NOMO-1 (cell line): Measurements from ENCODE around the gene LSMEM2.
"Not testable (repeated sequence)": the region's sequence is repeated elsewhere in the genome, so short reads cannot be mapped to it uniquely, and the experiment has no call there.

ENCODE experiments used
- DNase-seq, 2 experiments: peaks; one replicate each; lab custom pipeline; 2025; ENCODE audit not compliant: unreplicated experiment in 2 of 2; lab: John Stamatoyannopoulos, UW

The LSMEM2 gene

DNA sequence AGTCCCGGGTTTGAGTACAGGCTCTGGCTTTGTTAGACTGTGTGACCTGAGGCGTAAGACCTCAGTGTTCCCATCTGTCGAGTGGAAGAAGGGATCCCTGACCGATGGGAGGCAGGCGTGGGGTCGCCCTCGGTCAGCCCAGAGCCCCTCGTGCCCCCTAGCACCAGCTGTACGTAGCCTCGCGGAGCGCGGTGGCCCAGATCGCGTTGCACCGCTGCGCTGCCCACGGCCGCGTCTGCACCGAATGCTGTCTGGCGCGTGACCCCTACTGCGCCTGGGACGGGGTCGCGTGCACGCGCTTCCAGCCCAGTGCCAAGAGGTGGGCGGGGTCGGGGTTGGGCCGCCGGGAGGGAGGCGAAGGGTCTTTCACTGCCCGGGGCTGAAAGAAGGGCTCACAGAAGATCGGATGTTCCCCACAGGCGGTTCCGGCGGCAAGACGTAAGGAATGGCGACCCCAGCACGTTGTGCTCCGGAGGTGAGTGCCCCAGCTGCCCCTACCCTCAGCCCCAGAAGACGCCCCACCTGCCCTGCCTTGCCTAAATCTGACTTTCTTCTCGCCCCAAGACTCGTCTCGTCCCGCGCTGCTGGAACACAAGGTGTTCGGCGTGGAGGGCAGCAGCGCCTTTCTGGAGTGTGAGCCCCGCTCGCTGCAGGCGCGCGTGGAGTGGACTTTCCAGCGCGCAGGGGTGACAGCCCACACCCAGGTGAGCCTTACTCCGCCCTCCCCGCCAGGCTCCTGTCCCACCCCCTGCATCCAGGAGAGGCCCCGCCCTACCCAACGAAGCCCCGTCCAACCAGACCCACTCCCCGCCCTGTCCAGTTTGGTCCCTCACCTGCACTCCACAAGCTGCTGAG lies 3.5 kb upstream of the LSMEM2 start:
- no peak for DNase-seq

DNA sequence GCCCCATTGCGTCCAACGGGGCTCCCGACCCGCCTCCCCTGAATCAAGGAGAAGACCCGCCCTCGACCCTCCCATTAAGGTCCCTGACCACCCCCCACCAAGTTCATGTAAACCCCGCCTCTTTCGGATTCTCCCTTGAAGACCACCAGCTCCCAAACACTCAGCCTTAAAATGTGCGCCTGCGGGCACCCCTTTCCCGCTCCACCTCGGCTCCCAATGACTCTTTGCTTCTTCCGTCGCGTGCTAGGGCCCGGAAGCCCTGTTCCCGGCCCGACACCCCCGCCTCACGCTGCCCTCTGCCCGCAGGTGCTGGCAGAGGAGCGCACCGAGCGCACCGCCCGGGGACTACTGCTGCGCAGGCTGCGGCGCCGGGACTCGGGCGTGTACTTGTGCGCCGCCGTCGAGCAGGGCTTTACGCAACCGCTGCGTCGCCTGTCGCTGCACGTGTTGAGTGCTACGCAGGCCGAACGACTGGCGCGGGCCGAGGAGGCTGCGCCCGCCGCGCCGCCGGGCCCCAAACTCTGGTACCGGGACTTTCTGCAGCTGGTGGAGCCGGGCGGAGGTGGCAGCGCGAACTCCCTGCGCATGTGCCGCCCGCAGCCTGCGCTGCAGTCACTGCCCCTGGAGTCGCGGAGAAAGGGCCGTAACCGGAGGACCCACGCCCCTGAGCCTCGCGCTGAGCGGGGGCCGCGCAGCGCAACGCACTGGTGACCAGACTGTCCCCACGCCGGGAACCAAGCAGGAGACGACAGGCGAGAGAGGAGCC lies 2.7 kb upstream of the LSMEM2 start:
- no peak for DNase-seq

DNA sequence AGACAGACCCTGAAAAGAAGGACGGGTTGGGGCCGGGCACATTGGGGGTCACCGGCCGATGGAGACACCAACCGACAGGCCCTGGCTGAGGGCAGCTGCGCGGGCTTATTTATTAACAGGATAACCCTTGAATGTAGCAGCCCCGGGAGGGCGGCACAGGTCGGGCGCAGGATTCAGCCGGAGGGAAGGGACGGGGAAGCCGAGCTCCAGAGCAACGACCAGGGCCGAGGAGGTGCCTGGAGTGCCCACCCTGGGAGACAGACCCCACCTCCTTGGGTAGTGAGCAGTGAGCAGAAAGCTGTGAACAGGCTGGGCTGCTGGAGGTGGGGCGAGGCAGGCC lies 2.2 kb upstream of the LSMEM2 start:
- no peak for DNase-seq

DNA sequence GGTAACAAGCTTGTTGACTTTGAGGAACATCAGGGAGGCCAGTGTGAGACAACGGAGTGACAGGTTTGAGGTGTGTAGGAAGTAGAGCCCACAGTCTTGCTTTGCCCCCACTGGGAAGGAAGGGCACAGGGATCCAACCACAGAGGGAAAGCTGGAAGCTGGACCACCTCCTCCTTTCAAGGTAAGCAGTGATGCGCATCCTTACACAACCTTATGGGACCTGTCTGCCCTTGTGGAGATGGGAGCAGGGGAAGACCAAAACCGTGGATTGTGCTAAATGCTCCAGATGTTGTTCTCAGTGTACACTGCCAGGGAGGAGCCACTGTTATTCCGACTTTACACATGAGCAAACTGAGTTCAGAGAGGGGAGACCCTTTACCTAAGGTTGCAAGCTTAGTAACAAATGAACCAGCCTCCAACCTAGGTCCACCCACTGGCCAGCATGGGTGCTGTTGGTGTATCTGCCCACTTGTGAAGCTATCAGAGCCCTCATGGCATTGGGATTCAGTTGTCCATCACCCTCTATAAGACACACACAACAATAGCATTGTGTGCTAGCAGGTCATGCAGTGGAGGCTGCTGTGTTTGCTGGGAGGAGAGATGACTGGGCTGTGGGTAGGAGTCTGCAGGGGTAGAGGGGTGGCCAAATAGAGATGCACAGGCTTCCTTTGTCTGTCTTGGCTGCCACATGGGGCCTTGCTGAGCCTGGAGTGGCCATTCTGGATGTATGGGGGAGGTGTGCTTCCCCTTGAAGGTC lies 586 bp upstream of the LSMEM2 start:
- no peak for DNase-seq

DNA sequence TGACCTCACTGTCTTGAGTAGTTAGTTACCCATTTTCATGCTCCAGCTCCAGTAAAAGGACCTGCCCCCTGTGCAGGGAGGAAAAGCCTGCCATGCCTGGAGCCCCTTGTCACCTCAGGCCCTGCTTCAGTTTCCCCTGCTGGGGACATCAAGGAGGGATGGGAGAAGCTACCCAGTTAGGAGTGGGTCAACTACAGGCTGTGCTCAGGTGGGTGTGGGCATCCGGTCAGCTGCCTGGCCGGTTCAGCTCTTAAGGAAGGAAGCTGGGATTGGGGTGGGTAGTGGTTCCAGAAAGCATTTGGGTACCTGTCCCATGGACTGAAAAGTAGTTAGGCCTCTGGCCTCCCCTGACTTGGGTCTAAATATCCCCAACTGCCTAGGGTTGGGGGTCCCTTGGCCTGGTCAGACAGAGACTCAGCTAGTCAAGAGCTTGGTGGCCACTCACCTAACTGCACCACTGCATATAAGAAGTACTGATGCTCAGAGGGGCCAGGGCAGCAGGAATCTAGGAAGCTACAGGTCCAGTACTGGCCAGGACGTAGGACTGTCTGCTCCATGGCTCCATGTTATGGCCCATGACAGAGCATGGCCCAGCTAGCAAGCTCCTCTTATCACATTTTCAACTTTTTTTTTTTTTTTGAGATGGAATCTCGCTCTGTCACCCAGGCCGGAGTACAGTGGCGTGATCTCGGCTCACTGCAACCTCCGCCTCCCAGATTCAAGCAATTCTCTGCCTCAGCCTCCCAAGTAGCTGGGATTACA lies 549 bp downstream of the LSMEM2 start:
- DNase-seq, result no peak

DNA sequence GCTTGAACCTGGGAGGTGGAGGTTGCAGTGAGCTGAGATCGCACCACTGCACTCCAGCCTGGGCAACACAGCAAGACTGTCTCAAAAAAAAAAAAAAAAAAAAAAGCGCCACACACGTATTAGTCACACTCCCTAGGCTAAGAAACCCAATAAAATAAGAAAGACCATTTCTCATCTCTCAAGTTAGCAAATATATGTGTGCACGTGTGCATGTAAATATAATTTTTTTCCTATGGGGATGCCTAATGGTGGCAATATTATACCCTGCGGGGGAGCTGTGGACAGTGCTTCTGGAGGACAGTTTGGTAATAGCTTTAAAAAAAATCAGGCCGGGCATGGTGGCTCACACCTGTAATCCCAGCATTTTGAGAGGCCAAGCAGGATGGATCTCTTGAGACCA lies 5.2 kb downstream of the LSMEM2 start:
- not testable (repeated sequence) for DNase-seq

DNA sequence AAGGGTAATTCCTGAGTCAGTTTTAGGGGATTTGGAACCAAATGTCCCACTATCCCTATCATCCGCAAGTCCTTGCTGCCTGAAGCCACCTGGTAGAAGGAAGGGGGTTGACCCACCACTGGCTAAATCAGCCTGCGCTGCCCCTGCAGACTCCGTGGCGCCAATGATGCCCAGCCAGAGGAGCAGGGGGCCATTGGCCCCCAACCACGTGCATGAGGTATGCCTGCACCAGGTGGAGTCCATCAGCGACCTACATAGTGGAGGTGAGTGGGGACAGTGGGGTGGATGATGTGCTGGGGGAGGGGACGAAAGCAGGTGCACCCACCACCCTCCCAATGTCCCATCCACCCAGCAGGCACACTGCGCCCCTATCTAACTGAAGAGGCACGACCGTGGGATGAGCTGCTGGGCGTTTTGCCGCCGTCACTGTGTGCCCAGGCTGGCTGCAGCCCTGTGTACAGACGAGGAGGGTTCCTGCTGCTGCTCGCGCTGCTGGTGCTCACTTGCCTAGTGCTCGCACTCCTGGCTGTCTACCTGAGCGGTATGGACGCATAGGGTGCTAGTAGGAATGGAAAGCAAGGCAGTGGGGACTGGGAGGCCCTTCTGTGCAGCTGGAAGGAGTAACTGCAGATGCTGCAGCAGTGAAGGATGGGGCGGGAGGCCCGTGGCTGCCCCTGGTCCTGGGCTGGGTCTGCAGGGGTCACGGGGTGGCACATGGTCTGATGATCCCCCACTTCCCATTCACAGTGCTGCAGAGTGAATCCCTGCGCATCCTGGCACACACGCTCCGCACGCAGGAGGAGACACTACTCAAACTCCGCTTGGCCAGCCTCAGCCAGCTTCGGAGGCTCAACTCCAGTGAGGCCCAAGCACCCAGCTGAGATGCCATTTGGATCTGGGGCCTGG lies 7.7 kb downstream of the LSMEM2 start:
- DNase-seq, result no peak

DNA sequence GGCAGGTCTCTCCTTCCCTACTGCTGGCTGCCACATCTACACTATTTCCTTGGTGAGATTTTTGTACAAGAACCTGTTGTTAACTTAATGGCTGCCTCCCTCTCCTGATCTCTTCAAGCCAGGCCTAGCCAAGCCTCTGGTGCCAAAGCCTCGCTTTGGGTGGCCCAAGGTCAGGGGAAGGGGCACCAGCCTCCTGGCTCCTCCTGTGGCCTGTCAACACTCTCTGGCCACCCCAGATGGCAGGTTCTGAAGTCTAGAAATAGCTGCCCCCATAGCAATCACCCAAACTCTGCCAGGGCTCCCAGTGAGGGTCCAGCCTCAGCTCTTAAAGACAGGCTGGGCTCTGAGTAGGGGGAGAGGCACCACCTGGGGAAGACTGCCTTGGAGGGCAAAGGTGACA lies 8.4 kb downstream of the LSMEM2 start:
- no peak for DNase-seq

DNA sequence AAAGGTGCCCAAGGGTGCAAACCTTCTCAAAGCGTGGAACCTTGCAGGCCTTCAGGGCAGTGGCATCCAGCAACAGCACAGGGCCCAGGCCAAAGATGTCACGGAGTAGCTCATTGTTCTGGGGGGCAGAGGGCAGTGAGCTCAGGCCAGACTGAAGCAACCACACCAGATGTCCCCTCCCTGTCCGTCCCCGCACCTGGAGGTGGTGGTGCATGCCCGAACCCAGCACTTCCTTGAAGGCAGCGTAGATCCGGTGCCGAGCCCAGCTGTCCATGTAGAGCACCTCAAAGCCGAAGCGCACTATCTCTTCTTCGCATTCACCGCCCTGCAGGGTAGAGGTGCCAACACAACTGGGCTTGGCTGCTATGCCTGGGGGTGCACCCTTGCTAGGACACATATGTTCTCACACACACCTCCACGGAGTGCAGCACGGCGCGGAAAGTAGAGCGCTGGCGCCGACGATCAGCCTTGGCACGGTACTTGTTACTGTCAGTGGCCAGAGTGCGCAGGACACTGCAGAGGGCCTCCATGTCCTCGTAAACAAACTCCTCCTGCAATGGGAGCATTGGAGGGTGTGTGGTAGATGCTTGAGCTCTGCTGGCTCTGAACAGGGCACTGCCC lies 9.6 kb downstream of the LSMEM2 start:
- DNase-seq, result no peak

DNA sequence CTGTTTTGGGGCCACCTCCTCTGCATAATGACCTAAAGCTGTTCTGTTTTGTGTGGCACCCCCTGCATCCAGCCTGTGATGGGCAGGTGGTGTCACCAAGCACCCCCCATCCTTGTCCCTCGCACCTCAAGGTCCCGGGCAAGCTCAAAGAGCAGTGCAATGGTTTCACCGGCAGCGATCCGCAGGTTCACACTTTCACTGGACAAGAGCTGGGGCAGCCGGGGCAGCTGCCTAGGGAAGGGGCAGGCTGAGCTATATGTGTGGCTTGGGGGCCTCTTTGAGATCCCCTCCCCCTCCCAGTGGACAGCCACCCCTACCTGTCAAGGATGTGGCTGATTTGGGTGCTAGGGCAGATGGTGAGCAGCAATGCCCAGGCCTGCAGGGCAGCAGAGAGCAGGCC lies 10.2 kb downstream of the LSMEM2 start:
- DNase-seq, result no peak

DNA sequence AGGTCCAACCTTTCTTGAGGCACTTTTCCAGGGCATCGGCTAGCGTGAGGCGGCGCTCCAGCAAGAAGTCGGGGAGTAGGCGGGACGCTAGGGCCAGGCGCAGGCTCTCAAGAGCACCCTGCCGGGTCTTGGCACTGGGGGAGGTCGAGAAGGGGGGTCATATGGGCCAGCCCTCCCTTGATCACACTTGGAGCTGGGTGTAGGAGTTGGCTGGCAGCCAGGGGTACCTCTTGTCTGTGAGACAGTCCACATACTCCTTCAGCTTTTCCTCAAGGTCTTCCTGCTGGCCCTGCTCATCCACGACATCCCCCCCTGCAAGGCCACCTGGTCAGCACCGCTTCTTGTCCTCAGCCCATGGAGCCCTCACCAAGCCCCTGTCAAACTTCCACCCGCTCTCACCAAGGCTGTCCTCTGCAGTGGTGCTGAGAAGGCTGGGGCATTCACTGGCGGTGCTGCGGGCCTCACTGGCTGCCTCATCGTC lies 11.3 kb downstream of the LSMEM2 start:
- DNase-seq, result no peak

DNA sequence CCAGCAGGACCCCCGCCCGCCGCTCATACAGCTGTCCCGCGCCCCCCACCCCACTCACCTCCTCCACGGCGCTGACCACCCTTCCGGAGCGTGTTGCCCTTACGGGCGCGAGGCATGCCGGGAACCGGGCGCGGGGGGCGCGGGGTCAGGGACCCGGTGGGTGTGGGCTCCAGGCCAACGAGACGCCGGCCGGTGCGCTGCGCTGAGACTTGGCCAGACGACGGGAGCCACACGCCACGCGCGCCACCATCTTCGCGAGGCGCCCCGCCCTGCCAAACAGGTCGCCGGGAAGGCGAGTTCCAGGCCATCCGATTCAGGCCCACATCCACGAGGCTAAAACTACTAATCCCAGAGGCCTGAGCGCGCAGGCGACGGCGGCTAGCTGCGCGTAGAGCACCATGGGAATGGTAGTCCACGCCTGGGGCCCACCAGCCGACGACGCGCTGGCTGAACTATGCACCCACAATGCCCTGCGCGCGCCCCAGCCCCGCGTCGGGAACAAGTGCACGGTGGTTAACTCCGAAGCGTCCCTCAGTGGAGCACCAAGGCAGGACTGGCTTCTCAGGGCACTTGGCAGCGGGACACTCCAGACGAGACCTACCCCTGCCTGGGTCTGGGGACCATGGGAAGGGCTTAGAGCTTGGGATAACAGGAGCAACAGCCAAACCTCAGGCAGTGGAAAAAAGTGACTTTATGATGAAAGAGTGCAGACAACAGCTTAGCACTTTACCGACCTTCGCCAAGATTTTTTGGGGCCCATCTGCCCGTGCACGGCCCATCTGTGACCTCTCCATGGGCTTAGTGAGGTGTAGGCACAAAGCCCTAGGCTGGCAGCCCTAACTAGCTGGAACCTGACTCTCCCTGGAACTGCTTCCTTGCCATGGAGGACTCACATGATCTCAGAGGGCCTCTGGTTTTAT lies 13.5 kb downstream of the LSMEM2 start, which contains the start of gene IFRD2:
TSS of gene IFRD2 (minus strand) at position 271 of the 920 bp plus-strand sequence. CDS start at position 116, 155 bp downstream.
- DNase-seq, result peak; percentile 98 to 99

DNA sequence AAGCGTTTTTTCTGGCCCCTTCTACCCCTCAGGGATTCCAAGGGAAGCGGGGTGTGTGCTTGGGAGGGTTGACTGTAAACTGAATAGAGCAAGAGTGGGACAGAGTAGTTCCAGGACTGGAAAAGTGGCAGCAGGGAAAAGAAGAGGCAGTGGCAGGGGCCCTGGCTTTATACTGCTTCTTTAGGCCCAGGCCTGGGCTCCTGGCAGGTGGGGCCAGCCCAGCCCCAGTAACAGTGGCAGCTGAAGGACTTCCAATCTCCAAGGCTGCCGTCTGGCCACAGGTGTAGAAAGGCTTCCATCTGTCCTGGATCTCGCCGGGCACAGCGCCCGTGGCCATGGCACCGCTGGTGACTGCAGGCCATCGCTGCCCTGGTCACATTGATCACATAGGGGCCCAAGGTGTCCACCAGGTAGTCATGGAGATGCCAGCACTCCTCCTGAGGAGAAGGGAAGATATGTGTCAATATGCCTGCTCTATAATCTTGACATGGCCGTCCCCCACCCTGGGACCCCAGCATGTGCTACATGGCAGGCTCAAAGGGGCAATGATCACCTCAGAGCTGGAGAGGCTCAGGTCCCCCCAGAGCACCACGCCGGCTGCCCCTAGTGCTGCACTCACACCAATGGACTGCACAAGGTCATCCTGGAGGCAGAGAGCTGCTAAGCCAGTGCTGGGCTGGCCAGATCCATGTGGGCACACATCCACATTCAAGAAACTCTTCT lies 14.4 kb downstream of the LSMEM2 start:
- no peak for DNase-seq

DNA sequence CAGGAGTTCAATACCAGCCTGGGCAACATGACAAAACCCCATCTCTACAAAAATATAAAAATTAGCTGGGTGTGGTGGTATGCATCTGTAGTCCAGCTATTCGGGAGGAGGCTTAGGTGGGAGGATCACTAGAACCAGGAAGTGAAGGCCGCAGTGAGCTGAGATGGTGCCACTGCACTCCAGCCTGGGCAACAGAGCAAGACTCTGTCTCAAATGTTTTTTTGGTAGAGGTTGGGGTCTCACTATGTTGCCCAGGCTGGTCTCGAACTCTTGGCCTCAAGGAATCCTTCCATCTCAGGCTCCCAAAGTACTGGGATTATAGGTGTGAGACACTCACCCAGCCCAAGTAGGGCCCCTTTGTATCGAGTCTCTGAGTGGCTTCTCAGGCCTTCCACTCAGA lies 15.2 kb downstream of the LSMEM2 start:
- DNase-seq, result no peak

DNA sequence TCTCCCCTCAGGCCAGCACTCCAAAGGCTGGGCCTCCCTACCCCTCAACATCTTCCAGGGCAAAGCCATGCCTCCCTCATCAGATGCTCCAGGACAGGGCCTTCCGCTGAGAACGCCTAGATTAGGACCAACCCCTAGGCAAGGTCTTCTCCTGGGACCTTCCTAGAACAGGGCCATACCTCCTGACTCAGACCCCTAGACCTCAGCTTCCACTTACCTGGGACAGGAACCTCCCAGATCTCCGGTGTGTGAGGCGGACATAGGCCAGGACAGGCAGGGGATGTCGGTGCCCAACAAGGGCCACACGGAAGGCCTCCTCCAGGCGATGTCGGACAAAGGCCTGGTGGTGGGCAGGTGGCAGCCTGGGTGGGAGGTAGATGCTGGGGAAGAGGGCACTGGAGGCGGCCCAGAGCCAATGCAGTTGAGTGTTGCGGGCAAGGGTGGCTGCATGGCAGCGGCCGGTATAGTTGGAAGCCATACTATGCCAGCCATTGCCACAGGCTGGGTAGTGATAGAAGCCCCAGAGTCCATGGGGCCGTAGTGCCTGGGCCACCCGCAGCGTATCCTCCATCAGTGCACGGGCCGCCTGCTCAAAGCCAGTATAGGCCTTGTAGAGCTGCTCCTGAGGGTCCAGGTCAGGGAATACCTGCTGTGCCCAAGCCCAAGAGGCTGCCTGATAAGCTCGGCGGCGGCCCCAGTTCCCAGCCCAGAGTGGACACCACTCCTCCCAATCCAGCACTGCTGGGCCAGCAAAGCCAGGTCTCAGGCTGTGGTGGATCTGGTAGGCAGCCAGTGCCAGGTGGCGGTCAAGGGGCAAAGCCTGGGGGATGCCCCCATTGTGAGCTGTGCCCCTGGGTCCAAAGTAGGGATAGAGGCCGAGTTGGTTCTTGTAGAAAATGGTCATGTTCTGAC lies 15.9 kb downstream of the LSMEM2 start:
- no peak for DNase-seq
